Measurements from ENCODE around the gene GAREM1. TPM values are rescaled to one million over a fixed set of nuclear protein-coding genes. Genes with fewer than 3 reads are reported as not detected.

GAREM1 gene
- total RNA-seq, 1 donor from 2014 or later, result 26.8 TPM

GRCh38 chr18:32459361-32460101 lies 11.2 kb downstream of the GAREM1 start:
- DNase-seq (ENCODE audit: low spot score), result no peak

- no peak for DNase-seq (ENCODE audit: low spot score)
Measured at GRCh38 chr18:32455361-32455760, 15.3 kb downstream of the GAREM1 start.

GRCh38 chr18:32454593-32454992 lies 16.1 kb downstream of the GAREM1 start:
- no peak for DNase-seq (ENCODE audit: low spot score)

- DNase-seq (ENCODE audit: low spot score), result no peak
Measured at GRCh38 chr18:32450874-32451273, 19.8 kb downstream of the GAREM1 start.

GRCh38 chr18:32450026-32450691 lies 20.5 kb downstream of the GAREM1 start:
- no peak for DNase-seq (ENCODE audit: low spot score)

GRCh38 chr18:32446780-32447179 lies 23.9 kb downstream of the GAREM1 start:
- DNase-seq (ENCODE audit: low spot score), result no peak

- DNase-seq (ENCODE audit: low spot score), result no peak
Measured at GRCh38 chr18:32445846-32446245, 24.8 kb downstream of the GAREM1 start.

- no peak for DNase-seq (ENCODE audit: low spot score)
Measured at GRCh38 chr18:32443706-32444215, 26.9 kb downstream of the GAREM1 start.

GRCh38 chr18:32443033-32443705 lies 27.5 kb downstream of the GAREM1 start:
- no peak for DNase-seq (ENCODE audit: low spot score)

- no peak for DNase-seq (ENCODE audit: low spot score)
Measured at GRCh38 chr18:32442575-32442974, 28.1 kb downstream of the GAREM1 start.

GRCh38 chr18:32441533-32441932 lies 29.1 kb downstream of the GAREM1 start:
- no peak for DNase-seq (ENCODE audit: low spot score)

- no peak for DNase-seq (ENCODE audit: low spot score)
Measured at GRCh38 chr18:32440518-32440917, 30.2 kb downstream of the GAREM1 start.

GRCh38 chr18:32439802-32440201 lies 30.9 kb downstream of the GAREM1 start:
- no peak for DNase-seq (ENCODE audit: low spot score)

GRCh38 chr18:32439241-32439640 lies 31.4 kb downstream of the GAREM1 start:
- no peak for DNase-seq (ENCODE audit: low spot score)

GRCh38 chr18:32438173-32438572 lies 32.5 kb downstream of the GAREM1 start:
- DNase-seq (ENCODE audit: low spot score), result no peak

- no peak for DNase-seq (ENCODE audit: low spot score)
Measured at GRCh38 chr18:32437100-32437834, 33.4 kb downstream of the GAREM1 start.

- no peak for DNase-seq (ENCODE audit: low spot score)
Measured at GRCh38 chr18:32435631-32436500, 34.8 kb downstream of the GAREM1 start.

GRCh38 chr18:32431753-32432152 lies 38.9 kb downstream of the GAREM1 start:
- DNase-seq (ENCODE audit: low spot score), result no peak

GRCh38 chr18:32429402-32429801 lies 41.3 kb downstream of the GAREM1 start:
- DNase-seq (ENCODE audit: low spot score), result no peak

- DNase-seq (ENCODE audit: low spot score), result no peak
Measured at GRCh38 chr18:32427084-32427900, 43.4 kb downstream of the GAREM1 start.
